ENCODE measurements around the gene JRKL.

JRKL gene

DNA sequence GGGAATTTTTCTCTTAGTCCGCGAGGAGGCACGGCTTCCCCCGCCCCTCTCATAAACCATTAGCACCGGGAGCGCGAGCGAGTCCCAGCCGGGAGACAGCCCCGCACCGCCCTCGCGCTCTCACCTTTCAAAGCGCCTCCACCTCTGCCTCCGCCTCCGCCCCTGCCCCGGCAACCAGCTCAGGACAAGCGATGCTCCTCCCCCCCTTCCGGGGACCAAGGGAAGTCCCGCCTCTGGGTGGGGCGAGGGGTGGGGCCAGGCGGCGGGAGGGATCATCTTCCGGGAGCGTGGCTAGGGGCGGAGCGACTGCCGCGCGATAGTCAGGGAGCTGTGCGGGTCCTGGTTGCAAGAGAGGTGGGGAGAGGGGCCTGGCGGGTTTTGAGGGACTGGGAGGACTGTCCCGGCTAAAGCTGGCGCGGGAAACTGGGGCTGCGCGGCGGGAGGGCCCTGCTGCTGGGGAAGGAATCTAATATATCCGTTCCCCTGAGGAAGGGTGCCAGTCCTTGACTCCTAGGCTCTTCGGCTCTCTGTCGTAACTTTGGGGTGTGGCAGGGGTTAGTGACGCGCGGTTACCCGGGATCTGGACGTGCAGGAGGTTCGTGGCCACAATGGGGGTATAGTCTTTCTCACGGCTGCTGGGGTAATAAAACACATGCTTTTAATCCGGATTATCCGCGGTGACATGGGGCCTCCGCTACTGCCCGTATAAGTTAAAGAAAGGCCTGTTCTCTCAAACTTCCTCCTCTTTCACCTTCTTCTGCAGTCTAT is at the start of gene JRKL, which contains the start of gene CCDC82:
Gene JRKL, plus strand, starts transcription at position 294 of the 768 bp plus-strand sequence. CDS start 637 bp downstream, outside the sequence.
Gene CCDC82, minus strand, starts transcription at position 193 of the 768 bp plus-strand sequence. CDS start 5,165 bp downstream, outside the sequence.
- DNase-seq (ENCODE audit: low spot score) = peak; percentile 91

GRCh38 chr11:96340555-96340885 is 49.3 kb upstream of the JRKL start:
- DNase-seq (ENCODE audit: low spot score) = no peak

GRCh38 chr11:96341211-96342013 is 48.4 kb upstream of the JRKL start:
- peak; percentile 63 for DNase-seq (ENCODE audit: low spot score)

DNA sequence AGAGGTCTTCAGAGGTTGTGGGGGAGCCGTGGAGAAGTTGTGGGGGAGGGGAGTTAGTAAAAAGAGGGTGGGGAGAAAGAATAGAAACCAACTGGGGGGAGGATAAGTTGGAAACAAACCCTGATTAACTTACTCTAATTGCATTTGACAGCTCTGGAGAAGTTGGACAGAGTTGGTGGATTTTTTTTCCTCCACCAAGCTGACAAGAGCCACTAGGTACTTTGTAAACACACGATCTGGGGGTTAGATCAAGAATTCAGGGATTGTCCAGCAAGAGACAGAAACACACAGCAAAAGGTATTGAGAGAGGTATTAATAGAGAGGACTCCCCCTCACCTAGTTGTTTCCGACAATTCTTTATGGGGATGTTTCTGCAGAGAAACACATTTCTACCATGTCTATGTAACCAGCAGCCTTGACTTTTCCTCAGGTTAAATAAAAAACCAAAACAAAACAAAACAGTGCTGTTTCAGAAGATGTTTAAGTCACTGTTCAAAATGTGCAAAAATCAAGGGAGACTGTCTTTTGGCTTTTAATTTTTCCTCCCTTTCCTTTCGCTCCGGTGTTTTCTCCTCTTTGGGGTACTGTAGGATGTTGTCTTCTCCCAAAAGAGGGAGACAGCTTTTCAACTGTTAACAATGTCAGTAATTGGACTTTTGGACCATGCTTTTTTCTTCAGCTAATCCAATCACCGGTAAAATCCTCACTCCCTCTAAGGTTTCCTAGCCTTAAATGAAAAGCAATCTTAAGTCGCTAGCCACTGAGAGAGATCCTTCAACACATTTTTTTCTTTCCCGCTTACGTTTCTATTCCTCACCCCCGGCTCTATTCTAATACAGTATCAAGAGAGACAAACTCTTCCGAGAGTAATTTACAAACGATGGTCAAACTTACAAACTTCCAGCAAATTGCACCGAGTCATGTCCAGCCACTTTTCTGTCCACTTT is 47.5 kb upstream of the JRKL start:
- no peak for DNase-seq (ENCODE audit: low spot score)

GRCh38 chr11:96342961-96343711 is 46.7 kb upstream of the JRKL start, which contains the start of gene MAML2:
Gene MAML2 (minus strand): TSS chr11:96343195. CDS start chr11:96341895, 1,300 bp downstream.
- peak; percentile 94 for DNase-seq (ENCODE audit: low spot score)

- no peak for DNase-seq (ENCODE audit: low spot score)
These were observed 33.0 kb upstream of the JRKL start for GRCh38 chr11:96356848-96357247.

DNA sequence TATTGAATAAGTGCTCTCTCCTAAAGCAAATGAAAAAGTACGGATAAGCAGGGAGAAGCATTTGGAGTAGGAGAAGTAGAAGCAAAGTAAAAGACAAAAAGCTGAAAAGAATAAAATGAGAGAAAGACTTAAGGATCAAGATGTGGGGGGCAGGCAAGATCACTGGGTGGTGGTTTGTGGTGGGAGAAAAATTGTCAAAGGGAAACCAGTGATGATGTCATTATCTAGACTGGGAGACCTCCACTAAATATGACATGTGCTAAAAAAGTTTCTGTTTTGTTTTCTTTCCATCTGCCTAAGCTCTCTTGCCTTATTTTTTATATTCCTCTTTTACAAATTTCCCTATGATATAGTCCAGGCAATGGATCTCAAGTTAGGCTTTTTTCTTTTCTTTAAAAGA is 32.0 kb upstream of the JRKL start:
- no peak for DNase-seq (ENCODE audit: low spot score)

- DNase-seq (ENCODE audit: low spot score) = no peak
These were observed 31.5 kb upstream of the JRKL start for GRCh38 chr11:96358321-96358720.

DNA sequence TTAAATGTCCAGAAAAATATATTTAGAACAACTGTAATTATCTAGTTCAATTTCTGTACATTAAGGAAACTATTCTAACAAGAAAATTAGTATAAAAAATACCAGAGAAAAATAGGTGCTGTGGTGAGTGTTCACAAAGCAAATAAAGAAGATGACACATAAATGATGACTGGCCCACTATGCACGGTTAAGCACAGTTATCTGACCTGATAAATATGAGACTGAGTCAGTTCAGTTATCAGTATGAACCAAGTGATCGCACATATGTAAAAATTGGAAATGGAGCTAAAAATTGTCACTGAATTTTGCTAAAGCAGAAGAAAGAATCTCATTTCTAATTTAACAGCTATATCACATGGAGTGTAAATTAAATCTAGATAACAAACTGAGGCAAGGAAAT is 28.0 kb upstream of the JRKL start:
- no peak for DNase-seq (ENCODE audit: low spot score)

- no peak for DNase-seq (ENCODE audit: low spot score)
These were observed 24.3 kb upstream of the JRKL start for GRCh38 chr11:96365493-96365892.

DNA sequence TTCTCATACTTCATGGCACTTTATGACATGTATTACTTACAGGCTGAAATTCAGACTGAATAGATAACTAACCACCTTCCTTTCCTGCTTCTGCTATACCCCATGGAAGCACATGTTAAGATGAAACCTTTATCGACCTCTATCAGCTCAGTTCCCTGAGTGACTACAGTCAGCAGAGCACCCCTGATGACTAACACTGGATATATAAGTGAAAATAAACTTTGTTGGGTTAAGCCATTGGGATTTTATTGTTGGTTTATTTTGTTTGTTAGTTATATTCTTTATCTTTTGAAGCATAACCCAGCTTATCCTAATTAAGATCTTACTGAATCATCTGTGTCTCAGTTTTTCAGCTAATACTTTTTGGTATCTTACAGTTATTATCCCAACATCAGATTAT is 23.8 kb upstream of the JRKL start:
- no peak for DNase-seq (ENCODE audit: low spot score)

DNA sequence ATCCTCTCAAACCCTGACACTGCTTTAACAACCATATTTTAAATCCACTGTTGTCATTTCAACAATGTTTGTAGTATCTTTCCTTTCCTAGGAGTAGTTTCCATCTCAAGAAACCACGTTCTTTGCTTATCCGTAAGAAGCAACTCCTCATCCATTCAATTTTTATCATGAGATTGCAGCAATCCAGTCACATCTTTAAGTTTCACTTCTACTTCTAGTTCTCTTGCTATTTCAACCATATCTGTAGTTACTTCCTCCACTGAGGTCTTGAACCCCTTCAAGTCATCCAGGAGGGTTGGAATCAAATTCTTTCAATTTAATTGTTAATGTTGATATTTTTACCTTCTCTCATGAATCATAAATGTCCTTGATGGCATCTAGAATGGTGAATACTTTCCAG is 22.5 kb upstream of the JRKL start:
- no peak for DNase-seq (ENCODE audit: low spot score)

DNA sequence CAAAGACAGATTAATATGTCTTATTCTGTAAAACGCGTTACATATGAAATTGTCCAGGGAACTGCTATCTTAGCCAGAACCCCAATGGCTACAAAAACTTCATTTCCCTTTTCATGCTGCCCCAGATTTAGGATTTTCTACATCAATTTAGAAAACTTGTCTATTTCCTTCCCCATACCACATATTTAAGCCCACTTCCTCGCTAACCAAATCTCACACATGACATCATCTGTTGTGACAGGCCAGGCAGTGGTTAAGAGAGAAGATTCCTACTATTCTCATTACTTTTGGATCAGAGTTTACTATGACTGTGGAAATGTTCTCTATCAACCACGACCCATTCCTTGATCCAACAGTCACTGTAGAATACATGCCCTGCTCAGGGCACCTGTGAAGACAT is 16.0 kb upstream of the JRKL start:
- no peak for DNase-seq (ENCODE audit: low spot score)

- no peak for DNase-seq (ENCODE audit: low spot score)
These were observed 13.0 kb upstream of the JRKL start for GRCh38 chr11:96376796-96377195.

GRCh38 chr11:96384156-96384555 is 5.7 kb upstream of the JRKL start:
- DNase-seq (ENCODE audit: low spot score) = no peak

DNA sequence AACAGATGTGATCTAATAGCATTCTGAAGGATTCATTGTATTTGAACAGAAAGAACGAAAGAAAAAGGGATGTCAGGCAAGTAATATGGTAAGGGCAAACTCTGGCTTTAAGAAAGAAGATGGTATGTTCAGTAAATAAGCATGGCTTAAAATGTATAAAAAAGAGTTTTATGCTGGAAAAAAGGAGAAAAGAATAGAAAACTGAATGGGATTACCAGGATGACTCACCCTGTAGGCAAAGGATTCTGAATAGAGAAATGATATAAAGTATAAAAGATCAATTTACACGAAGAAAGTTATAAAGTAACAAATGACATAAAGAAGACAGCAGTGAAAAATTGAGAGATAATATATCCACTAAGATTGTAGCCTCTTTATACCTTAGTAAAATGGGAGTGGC is 4.6 kb upstream of the JRKL start:
- DNase-seq (ENCODE audit: low spot score) = no peak

GRCh38 chr11:96388891-96389719 is 708 bp upstream of the JRKL start:
- DNase-seq (ENCODE audit: low spot score) = peak; percentile 44

DNA sequence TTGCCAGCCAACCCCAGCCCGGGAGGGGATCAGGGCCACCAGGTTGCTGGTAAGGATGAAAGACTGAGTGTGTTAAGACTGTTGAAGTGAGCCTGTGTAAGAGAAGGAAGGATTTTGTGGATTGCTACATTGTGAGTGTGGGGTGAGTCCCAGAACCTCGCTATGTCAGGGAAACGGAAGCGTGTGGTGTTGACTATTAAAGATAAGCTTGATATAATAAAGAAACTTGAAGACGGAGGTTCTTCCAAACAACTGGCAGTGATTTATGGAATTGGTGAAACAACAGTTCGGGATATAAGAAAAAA is 627 bp downstream of the JRKL start:
- DNase-seq (ENCODE audit: low spot score) = peak; percentile 8

- DNase-seq (ENCODE audit: low spot score) = no peak
These were observed 2.0 kb downstream of the JRKL start for GRCh38 chr11:96391698-96392307.

- DNase-seq (ENCODE audit: low spot score) = peak; percentile 35
These were observed 4.0 kb downstream of the JRKL start for GRCh38 chr11:96393753-96394348.
